NCI-H146 treated with DMSO at 0.1 percent for 48 hours (cell line): Measurements from ENCODE around the gene ZNF428.
"Not testable (repeated sequence)": the region's sequence is repeated elsewhere in the genome, so short reads cannot be mapped to it uniquely, and the experiment has no call there.

Experiments
- DNase-seq: peaks from one replicate; lab custom pipeline; 2025; ENCODE audit not compliant: unreplicated experiment; lab: John Stamatoyannopoulos, UW

Gene ZNF428

DNA sequence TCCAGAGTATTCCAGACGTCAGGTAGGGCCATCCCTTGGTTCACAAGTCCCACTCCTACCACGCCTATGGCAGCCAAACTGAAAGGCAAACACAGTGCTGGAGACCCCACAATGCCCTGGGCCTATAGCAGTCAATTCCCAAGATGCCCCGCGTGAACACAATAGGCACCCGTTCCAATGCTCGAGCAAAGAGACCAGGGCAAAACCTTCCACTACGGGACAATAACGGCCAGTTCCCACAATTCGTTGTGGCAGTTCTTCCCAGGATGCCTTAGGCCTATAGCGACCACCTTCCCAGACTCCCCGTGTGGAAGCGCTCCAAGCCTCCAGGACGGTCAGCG lies 538 bp downstream of the ZNF428 start:
- peak; percentile 90 for DNase-seq

DNA sequence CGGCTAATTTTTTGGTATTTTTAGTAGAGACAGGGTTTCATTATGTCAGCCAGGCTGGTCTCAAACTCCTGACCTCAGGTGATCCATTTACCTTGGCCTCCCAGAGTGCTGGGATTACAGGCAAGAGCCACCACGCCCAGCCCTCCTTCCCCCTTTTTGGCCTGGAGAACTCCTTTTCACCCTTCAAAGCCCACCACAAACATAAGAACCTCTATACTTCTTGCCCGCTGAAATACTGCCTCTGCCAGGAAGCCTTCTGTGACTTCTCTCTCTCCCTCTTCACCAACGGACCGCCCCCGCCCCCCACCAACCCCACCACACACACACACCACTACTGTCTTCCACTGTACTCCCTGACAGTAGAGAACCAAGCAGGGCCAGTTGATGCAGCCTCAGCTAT lies 2.5 kb downstream of the ZNF428 start:
- no peak for DNase-seq

DNA sequence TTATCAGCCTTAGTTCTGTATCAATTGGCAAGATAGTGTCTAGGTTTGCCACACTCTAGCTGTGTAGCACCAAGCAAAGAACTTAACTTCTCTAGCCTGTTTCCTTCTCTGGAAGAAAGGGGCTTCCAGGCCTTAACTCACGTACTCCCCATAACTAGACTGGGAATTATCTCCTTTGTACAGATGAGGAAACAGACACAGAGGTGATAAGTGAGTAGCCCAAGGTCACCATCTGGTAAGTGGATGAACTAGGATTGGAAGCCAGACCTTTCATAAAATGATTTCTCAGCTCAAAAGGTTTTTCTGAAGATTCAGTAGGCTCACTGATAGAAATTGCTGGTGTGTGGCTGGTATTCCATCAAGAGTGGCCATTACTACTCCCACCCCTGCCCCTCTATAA lies 3.1 kb downstream of the ZNF428 start:
- no peak for DNase-seq

DNA sequence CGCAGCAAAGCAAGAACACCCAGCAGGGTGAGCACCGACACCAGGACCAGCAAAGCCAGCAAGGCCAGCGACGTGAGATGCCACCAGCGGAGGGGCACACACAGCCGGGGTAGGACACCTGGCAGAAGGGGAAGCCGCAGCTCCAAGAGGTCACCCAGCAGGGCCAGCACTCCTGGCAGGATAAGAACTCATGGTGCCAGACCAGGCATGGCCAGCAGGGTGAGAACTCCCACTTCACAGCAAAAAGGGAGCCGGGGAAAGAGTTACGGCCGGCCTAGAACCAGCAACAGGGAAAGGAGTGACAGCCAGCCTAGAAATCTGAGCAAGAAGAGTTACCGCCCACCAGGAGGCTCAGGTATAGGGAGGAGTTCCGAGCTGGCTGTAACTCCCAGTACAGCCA lies 7.1 kb downstream of the ZNF428 start:
- no peak for DNase-seq

DNA sequence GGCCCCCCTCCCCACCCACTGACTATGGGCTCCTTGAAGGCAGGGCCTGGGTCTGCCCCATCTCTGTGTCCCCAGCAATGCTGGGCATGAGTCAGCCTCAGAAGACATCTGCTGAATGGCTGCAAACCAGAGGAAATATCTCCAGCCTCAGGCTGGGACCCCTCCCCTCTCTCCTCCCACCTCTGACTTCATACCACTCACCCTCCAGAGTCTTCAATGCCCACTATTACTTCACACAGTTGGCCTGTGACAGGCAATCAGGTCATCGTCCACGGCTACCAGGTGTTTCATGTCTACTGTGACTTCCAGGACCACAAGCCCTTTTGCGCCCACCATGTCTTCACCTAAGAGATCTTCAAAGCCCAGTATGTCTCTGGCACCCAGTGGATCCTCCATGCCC lies 7.6 kb downstream of the ZNF428 start, which contains the start of gene SRRM5:
Gene SRRM5 (plus strand): TSS at position 301 of the 400 bp plus-strand sequence. CDS start 34 bp downstream, at position 335.
- DNase-seq, result no peak

DNA sequence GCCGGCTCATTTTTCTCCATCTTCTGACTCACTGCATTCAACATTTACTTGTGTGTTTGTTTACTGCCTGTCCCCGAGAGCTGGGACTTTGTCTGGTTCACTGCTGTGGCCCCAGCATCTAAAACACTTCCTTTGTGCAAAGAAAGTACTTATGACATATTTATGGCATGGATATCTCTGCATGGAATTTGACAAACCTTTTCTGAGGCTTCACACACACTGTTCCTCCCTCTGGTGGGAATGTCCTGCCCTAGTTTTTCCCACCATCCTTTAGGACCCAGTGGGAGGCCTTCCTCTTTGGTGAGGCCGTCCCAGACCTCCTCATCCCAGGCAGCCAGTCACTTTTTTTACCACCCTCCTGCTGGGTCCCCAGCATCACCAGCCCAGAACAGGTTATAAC lies 8.9 kb downstream of the ZNF428 start:
- DNase-seq, result no peak

DNA sequence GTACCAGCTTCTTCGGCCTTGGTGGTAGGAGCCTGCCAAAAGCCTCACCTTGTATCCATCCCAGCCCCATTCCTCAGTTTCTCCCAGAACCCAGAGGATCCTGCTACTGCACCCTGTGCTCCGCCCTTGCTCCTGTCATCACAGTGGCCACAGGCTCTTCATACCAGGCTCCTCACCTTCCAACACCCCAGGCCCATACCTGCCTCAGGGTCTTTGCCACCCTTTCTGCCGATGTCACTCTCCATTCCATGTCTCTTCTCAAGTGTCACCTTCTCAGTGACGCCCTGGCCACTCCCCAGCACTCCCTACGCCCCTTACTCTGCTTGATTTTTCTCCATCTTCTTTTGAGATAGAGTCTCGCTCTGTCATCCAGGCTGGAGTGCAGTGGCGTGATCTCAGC lies 9.6 kb downstream of the ZNF428 start:
- DNase-seq, result no peak

DNA sequence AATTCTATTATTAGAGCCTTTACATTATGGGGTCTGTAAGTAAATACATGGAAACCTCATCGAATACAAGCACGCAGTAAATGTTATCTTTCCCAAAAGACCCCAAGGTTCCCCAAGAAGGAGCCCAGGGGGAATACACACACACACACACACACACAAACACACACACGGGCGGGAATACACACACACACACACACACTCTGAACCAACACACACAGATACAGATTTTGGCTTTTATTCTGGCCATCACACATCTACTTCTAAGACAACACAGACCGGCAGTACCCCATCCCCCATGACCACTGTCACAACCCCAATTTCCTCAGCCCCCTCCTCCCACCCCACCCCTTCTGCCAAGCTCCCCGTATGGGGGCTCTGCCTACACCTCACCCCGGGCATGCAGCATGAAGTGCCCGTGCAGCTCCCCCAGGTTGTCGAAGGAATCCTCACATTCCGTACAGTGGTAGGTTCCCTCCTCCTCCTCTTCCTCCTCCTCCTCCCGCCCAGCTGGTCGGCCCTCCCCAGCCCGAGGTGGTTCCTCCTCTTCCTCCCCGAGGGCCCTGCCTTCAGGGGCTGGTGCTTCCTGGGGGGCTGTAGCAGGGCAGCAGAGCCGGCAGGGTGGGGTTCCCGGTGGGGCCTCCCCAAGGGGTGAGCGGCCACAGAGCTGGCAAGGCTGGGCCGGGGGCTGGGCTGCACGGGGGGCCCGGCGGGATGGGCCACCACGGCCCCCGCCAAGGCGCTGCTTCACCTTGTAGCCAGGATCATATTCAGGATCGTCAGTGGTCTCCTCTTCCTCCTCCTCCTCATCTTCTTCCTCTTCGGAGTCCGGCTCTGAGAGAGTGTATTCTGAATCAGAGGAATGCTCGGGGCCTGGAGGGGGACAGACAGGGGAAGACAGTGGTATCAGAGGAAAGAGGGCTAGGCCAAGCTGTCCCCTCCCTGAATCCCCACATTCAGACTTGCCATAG lies 11.9 kb downstream of the ZNF428 start:
- DNase-seq, result no peak

DNA sequence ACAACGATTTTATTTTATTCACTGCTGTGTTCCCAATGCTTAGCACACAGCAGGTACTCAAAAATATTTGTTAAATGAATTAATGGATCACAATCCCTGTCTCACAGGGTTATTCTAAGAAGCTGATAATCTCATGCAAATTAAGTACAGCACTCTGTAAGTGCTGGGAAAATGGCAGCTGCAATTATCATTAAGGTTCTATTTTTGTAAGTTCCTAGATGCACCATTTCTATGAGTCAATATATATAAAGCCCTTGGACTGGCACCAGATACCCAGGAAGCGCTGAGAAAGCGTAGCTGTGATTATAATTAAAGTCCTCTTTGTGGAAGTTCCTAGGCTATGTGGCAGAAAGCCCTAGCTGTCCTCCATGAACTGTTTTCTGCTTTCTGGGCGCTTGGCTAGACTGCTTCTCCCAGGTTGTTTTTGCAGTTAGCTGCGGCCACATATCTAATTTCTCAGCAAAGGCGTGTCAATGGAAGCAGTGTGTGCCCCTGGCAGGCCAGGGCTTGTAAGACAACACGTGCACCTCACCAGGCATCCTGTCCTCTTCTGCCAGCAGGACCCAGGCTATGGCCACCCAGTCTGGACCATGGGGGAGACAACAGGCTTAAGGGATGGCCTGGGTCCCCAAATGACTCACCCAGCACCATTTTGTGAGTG lies 12.7 kb downstream of the ZNF428 start:
- no peak for DNase-seq

DNA sequence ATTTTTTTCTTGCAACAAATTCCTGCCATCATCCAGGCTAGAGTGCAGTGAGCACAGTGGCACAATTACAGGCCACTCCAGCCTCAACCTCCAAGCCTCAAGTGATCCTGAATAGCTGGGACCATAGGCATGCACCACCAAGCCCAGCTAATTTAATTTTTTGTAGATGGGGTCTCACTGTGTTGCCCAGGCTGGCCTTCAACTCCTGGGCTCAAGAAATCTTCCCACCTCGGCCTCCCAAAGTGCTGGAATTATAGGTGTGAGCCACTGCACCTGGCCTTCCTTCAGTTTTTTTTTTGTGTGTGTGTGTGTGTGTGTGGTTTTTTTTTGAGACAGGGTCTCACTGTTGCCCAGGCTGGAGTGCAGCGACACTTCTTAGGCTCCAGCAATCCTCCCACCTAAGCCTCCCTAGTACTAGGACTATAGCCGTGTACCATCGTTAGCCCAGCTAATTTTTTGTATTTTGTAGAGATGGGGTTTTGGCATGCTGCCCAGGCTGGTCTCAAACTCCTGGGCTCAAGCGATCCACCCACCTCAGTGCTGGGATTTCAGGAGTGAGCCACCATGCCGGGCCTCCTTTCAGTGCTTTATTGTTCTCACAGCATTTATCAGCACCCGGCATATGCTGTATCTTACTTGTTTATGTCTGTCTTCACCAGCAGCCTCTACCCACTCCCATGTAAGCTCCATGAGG lies 13.4 kb downstream of the ZNF428 start:
- DNase-seq, result no peak

DNA sequence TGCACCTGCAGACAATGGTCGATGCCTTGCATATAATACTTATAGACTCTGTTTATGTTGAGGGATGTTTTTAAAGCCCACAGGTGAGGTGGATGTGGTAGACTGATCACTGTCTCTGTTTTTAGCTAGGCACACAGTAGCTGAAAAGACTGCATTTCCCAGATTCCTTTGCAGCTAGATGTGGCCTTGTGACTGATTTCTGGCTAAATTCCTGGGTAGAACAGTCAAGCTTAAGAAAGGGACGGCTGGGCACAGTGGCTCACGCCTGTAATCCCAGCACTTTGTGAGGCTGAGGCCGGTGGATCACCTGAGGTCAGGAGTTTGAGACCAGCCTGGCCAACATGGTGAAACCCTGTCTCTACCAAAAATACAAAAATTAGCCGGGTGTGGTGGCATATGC lies 19.1 kb downstream of the ZNF428 start:
- not testable (repeated sequence) for DNase-seq

DNA sequence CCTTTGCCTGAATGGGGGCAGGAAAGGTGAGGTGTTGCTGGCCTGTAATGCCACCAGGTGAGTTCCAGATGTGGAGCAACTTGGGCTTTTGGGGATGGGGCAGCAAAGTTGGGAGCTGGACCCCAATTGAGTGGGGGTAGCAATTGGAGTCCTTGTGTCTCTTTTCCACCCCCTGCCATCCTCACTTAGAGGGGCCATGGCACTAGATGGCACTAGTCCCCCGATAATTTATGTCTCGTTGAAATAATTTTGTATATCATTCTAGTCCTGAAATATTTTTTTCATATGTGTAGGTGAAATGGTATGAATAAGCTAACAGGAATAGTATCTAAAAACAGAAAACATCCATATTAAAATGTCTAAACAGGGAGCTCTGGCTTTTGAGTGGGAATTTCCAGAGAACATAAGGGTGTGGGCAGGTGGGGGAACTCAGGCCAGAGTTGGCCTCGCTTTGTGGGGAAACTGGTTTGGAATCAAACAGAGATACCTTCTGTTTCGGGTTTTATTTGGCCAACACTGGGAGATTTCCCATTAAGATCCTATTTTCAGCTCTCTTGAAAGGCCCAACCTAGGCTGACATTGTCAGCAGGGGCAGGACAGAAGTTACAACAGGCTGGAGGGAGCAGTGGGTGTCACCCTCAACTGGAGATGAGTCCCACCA lies 19.7 kb downstream of the ZNF428 start:
- no peak for DNase-seq

DNA sequence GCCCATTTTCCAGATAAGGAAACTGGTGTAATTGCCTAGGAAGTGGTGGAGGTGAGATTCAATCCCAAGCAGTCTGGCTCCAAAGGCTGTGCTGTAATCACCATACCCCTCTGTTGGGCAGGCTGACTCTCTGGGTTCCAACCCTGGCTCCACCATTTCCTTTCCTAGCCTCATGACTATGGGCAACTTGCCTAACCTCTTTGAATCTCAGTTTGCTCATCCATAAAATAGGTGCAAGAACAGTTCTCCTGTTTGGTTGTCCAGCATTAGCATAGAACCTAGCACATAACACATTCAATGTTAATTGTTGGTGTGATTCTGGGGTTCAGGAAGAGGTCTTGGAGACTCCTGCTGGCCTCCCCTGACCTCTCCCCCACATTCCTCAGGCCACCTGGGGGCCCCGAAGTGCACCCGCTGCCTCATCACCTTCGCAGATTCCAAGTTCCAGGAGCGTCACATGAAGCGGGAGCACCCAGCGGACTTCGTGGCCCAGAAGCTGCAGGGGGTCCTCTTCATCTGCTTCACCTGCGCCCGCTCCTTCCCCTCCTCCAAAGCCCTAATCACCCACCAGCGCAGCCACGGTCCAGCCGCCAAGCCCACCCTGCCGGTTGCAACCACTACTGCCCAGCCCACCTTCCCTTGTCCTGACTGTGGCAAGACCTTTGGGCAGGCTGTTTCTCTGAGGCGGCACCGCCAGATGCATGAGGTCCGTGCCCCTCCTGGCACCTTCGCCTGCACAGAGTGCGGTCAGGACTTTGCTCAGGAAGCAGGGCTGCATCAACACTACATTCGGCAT lies 20.8 kb downstream of the ZNF428 start:
- DNase-seq, result no peak

DNA sequence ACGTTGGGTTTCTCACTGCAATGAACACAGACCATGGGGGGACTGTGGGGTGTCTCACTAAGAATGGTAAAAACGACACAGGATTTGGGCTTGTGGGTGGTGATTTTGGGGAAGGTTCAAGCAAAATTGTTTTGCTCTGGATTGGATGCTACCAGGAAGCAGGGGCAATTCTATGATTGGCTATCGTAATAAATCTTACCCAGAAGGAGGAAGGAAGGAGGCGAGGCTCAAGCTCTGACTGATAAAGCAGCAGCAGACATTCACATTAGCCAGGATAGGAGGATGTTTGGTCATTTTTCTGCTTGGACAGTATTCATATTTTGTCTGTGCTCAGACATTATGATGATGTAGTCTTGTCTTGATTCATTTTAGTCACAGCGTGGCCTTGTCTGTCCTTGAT lies 21.6 kb downstream of the ZNF428 start:
- DNase-seq, result no peak

DNA sequence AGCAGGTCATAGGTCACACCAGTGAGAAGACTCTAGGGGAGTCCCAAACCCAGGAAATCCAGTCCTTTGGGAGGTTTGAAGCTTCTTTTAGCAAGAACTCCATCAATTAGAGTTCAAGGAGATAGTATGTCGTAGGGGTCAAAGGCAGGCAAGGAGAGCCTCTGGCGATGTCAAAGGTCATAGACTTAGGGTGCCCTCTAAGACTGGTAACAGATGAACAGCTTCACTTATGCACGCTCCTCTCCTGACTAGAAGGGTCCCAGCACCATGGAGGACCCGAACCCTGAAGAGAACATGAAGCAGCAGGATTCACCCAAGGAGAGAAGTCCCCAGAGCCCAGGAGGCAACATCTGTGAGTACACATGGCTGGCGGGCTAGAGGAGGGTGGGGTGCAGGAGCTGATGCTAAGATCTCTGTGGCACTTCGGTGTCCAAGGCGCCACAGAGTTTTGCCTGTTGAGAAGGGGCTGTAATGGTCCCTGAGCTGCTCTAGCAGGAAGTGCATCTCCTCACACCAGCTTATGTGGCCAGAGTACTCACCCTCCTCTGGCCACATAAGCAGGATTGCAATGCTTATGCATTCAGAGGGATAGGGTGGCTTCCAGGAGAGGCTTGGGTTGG lies 22.5 kb downstream of the ZNF428 start:
- no peak for DNase-seq

DNA sequence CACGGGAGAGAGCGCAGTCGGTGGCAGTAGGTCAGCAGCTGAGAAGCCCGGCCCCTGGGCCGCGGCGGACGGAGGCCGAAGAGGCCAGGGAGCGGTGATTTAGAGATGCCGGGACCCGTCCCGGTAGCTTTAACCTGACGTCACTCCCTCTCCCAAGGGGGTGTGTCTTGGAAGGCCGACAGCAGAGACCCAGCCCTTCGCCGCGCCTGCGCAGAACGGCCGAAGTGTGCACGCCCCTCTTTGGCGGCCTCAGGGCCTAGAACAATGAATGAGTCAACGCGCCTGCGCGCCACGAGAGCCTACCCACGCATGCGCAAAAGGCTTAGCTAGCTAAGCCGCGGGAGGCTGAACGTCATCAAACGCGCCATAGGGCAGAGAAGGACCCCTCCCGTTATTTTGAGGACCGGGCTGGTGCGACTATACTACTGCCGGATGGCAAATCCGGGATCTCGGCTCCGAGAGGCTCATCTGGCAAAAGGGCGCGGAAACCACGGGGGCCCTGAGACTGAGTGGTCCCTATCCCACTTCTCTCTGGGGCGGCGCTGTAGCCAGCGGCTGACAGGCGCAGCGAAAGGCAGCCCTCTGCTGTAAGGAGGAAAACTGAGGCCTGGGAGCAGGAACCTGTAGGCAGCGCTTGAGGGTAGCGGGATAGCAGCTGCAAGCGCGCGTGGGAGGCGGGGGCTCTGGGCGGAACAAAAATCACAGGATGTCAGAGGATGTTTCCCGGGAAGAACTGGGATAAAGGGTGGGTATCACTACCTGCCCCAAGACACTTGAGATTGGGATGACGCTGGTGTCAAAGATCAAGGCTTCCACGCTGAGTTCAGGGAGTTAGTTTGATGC lies 23.2 kb downstream of the ZNF428 start, which contains the start of the genes IRGQ and ZNF576:
Gene IRGQ (minus strand): TSS at position 136 of the 843 bp plus-strand sequence. CDS start 796 bp downstream, outside the sequence.
Gene ZNF576 (plus strand): TSS at position 597 of the 843 bp plus-strand sequence. CDS start 514 bp downstream, outside the sequence.
- DNase-seq, result peak; percentile 99

DNA sequence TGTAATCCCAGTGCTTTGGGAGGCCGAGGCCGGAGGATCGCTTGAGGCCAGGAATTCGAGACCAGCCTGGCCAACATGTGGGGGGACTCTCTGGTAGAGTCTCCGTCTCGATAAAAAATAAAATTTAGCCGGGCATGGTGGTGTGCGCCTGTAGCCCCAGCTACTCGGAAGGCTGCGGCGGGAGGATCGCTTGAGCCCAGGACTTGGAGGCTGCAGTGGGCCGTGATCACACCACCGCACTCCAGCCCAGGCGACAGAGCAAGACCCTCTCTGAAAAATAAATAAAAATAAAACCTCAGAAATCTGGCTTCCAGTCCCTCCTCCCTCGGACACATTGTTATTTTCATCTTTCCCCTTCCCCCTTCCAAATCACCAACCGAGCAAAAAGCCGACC lies 23.8 kb downstream of the ZNF428 start:
- no peak for DNase-seq

DNA sequence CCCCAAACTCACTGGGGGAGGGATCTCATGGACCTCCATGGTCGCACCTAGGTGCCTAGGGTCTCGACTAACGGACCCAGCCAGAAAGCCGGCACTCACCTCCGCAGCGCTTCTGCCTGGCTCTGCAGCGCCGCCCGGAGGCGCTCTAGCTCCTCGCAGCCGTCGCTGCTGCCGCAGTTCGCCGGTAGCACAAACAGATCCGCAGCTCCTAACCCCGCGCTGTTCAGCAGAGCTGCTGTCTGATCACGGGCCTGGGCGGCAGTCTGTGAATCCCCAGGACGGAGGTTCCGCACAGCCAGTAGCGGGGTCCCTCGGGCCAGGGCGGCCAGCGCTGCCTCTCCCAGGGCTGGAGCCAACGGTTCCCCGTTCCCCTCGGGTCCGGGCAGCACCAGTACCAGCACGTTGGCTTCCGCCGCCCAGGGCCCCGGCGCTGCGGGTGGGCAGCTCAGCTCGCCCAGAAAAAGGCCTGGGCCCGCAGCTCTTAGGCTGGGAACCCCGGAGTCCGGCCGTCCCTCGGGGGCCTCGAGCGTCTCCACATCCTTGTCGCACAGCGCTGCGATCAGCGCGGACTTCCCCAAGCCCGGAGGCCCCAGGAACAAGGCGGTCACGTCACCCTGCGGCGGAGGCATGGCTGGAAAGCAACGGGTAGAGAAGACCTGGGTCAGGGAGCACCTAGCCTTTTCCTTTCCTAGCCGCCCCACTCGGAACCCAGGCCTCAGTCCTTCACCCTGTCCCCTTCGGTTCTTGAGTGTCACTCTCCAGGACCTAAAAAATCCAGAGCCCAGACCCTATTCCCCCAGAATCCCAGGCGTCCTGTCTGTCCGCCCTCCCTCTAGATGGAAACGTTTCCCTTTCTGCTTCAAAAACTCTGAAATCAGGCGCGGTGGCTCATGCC lies 24.5 kb downstream of the ZNF428 start:
- DNase-seq, result no peak
